ENCODE results near the gene PDPN.

GRCh38 chr1:13604176-13604575 lies 20.5 kb downstream of the PDPN start:
- TF ChIP-seq EZH2 (IDR thresholded peaks at IDR 0.05), result no peak
- TF ChIP-seq CTCF (IDR thresholded peaks at IDR 0.05), result no peak
